ENCODE measurements around the gene SLC4A3.

SLC4A3 gene

GRCh38 chr2:219631406-219631891, 4.0 kb downstream of the SLC4A3 start:
- DNase-seq (ENCODE audit: low read depth, low spot score), result no peak

- DNase-seq (ENCODE audit: low read depth, low spot score), result no peak
Measured at GRCh38 chr2:219631904-219632759, 4.7 kb downstream of the SLC4A3 start.

- DNase-seq (ENCODE audit: low read depth, low spot score), result no peak
Measured at GRCh38 chr2:219632760-219633105, 5.3 kb downstream of the SLC4A3 start.

- DNase-seq (ENCODE audit: low read depth, low spot score), result no peak
Measured at GRCh38 chr2:219633276-219634065, 6.0 kb downstream of the SLC4A3 start.

GRCh38 chr2:219634171-219634940, 6.9 kb downstream of the SLC4A3 start:
- no peak for DNase-seq (ENCODE audit: low read depth, low spot score)

GRCh38 chr2:219634951-219635751, 7.7 kb downstream of the SLC4A3 start:
- no peak for DNase-seq (ENCODE audit: low read depth, low spot score)

GRCh38 chr2:219636144-219636915, 8.9 kb downstream of the SLC4A3 start:
- DNase-seq (ENCODE audit: low read depth, low spot score), result no peak

- no peak for DNase-seq (ENCODE audit: low read depth, low spot score)
Measured at GRCh38 chr2:219636941-219637841, 9.8 kb downstream of the SLC4A3 start.

GRCh38 chr2:219637842-219638185, 10.4 kb downstream of the SLC4A3 start:
- no peak for DNase-seq (ENCODE audit: low read depth, low spot score)

GRCh38 chr2:219638217-219638947, 11.0 kb downstream of the SLC4A3 start:
- DNase-seq (ENCODE audit: low read depth, low spot score), result no peak

GRCh38 chr2:219638948-219639755, 11.7 kb downstream of the SLC4A3 start:
- no peak for DNase-seq (ENCODE audit: low read depth, low spot score)

- no peak for DNase-seq (ENCODE audit: low read depth, low spot score)
Measured at GRCh38 chr2:219641390-219642068, 14.1 kb downstream of the SLC4A3 start.

- DNase-seq (ENCODE audit: low read depth, low spot score), result no peak
Measured at GRCh38 chr2:219642069-219642454, 14.6 kb downstream of the SLC4A3 start.

GRCh38 chr2:219642465-219643083, 15.1 kb downstream of the SLC4A3 start:
- peak; percentile 98 for DNase-seq (ENCODE audit: low read depth, low spot score)

- no peak for DNase-seq (ENCODE audit: low read depth, low spot score)
Measured at GRCh38 chr2:219643084-219643473, 15.6 kb downstream of the SLC4A3 start.

GRCh38 chr2:219643788-219644398, 16.5 kb downstream of the SLC4A3 start:
- DNase-seq (ENCODE audit: low read depth, low spot score), result no peak
